Ovary (tissue), 9 donors: ENCODE data around the gene BAIAP3. TPM values are rescaled to one million over a fixed set of nuclear protein-coding genes. Genes with fewer than 3 reads are reported as not detected.

Experiments used
- DNase-seq, 5 donors: peaks; one replicate each; pipeline ENCODE4 v3.0.0-alpha.2; 2019 to 2020
- H3K27ac ChIP-seq, 2 donors: fragments of 200-600 bp; one replicate each; pipeline versions ENCODE4 v1.5.1 to v1.8.0; 2019 to 2022
- H3K27me3 ChIP-seq: fragments of 200-600 bp; one replicate; pipeline ENCODE4 v1.8.0; 2022
- H3K36me3 ChIP-seq: fragments of 200-600 bp; sonication (generic); one replicate; pipeline ENCODE4 v1.5.1; 2019
- H3K4me1 ChIP-seq: one replicate; pipeline ENCODE4 v1.8.1; 2013; ENCODE audit warnings: mild to moderate bottlenecking, moderate library complexity; ENCODE audit not compliant: insufficient read depth
- H3K4me3 ChIP-seq: fragments of 200-600 bp; sonication (generic); one replicate; pipeline ENCODE4 v1.5.1; 2017
- H3K9me3 ChIP-seq, 2 donors: fragments of 200-600 bp in 1 of 2; sonication (generic) in 1 of 2; one replicate each; pipeline versions ENCODE4 v1.5.1 to v1.8.1; 2013 to 2019; ENCODE audit warnings: mild to moderate bottlenecking in 1 of 2, moderate library complexity in 1 of 2
- CTCF ChIP-seq, 3 donors: fragments of 450-650 bp in 2 of 3; fragments of 200-600 bp in 1 of 3; IDR thresholded peaks; one replicate each; pipeline versions ENCODE4 v1.5.1 to v1.8.0; 2016 to 2022; ENCODE audit warnings: antibody characterized with exemption in 3 of 3, mild to moderate bottlenecking in 1 of 3
- EP300 ChIP-seq: sonication (generic); formaldehyde crosslinking; IDR thresholded peaks from one replicate; pipeline ENCODE4 v1.6.1; 2017; ENCODE audit warnings: antibody characterized with exemption
- POLR2A ChIP-seq: fragments of 450-650 bp; IDR thresholded peaks from one replicate; pipeline ENCODE4 v1.6.1; 2017; ENCODE audit warnings: antibody characterized with exemption, mild to moderate bottlenecking, moderate library complexity
- WGBS, 3 donors: extraction: QIAGEN DNeasy Blood & Tissue Kit in 1 of 3; methylation state at CpG; one replicate each; pipeline versions ENCODE4 v1.1.5 to v1.1.7; 2013 to 2017; 5-methylcytosine and 5-hydroxymethylcytosine counted together
- intact Hi-C, 4 donors: fragments of 100-400 bp; cut with DNase I; formaldehyde crosslinking; loops; one replicate each; pipeline versions ENCODE4 v1.11.0 to v1.15.1; 2022 to 2023
- polyA plus RNA-seq, 2 donors: library from polyadenylated mRNA; stranded (reverse); fragments of 200-250 nt in 1 of 2; fragments of 350-450 nt in 1 of 2; fragmentation: Illumina TruSeq in 1 of 2; extraction: RNeasy Lipid Tissue Mini Kit (QIAGEN cat#74804) in 1 of 2; gene quantifications; one replicate each; pipeline ENCODE4 v1.2.3, GENCODE V29; 2013 to 2014
- total RNA-seq, 7 donors: library from RNA; depleted of rRNA in 2 of 7; stranded (reverse); fragments of >200 nt in 2 of 7; fragmentation: NEBNext Ultra II Directional in 3 of 7; extraction: Animal tissue kit (Norgen Biotek cat#: 25700) in 3 of 7; gene quantifications; one replicate each; pipeline versions ENCODE4 v1.1.0 to v1.2.4, GENCODE V29; 2016 to 2023
- donor health status: DM: no; HTN: no; CAD: no; lungs with moderate emphysema.
- donor health status: DM: no; HTN: no; CAD: no.
- donor health status: Bipolar disorder and iron deficiency.
- donor health status: DM: yes; HTN: yes; CAD: no.
- donor health status: DM: no; HTN: no; CAD: no.
- donor health status: DM: yes; HTN: yes; CAD: no.

BAIAP3 gene
- total and polyA plus RNA-seq, 9 donors = 0.25 to 26.1 (median 1.2) TPM

- TF ChIP-seq EP300 = no peak
- no peak for TF ChIP-seq CTCF (IDR thresholded peaks at IDR 0.05)
- no peak for TF ChIP-seq POLR2A
- H3K4me1 ChIP-seq = peaks cover 3% of the 10 kb centered on the region
- H3K9me3 ChIP-seq = no peaks in the 10 kb centered on the region
- DNase-seq = no peak
- H3K27ac ChIP-seq = no peak overlapping the region
- H3K36me3 ChIP-seq = no peaks in the 10 kb centered on the region
- intact Hi-C loops = no loop called here
- H3K4me3 ChIP-seq = no peak overlapping the region
- 73 to 76% (median 73%) methylated on average over 36 of the region's 36 CpGs for WGBS, 3 donors
- H3K27me3 ChIP-seq = no peaks in the 10 kb centered on the region
These were observed 7.5 kb downstream of the BAIAP3 start for GRCh38 chr16:1340730-1341494.

GRCh38 chr16:1341495-1342420, 8.3 kb downstream of the BAIAP3 start:
- H3K4me3 ChIP-seq = no peak overlapping the region
- WGBS, 3 donors = 80 to 84% (median 84%) methylated on average over 39 of the region's 39 CpGs
- no peaks in the 10 kb centered on the region for H3K9me3 ChIP-seq
- intact Hi-C loops = no loop called here
- TF ChIP-seq CTCF (IDR thresholded peaks at IDR 0.05) (no peak), POLR2A (no peak), EP300 (no peak)
- H3K27me3 ChIP-seq = no peaks in the 10 kb centered on the region
- DNase-seq = no peak
- H3K36me3 ChIP-seq = no peaks in the 10 kb centered on the region
- H3K4me1 ChIP-seq = peaks cover 3% of the 10 kb centered on the region
- H3K27ac ChIP-seq = no peak overlapping the region

GRCh38 chr16:1342526-1343427, 9.3 kb downstream of the BAIAP3 start:
- Histone ChIP-seq H3K36me3 (no peaks in the 10 kb centered on the region), H3K27me3 (no peaks in the 10 kb centered on the region), H3K9me3 (no peaks in the 10 kb centered on the region), H3K27ac (no peak overlapping the region), H3K4me1 (peaks cover 3% of the 10 kb centered on the region), H3K4me3 (no peak overlapping the region)
- TF ChIP-seq POLR2A = no peak
- no peak for TF ChIP-seq CTCF (IDR thresholded peaks at IDR 0.05)
- no peak for TF ChIP-seq EP300
- intact Hi-C loops = no loop called here
- 3 to 7% (median 3%) methylated on average over 47 to 49 of the region's 49 CpGs for WGBS, 3 donors
- DNase-seq = peak; percentile 47 to 75 (median 68)
